Body of pancreas (tissue), 4 donors: Measurements from ENCODE around the gene SLC16A1.

Source experiments
- CTCF ChIP-seq, 7 experiments: fragments of 450-650 bp in 4 of 7; fragments of 200-600 bp in 3 of 7; sonication (generic) in 3 of 7; IDR thresholded peaks; one replicate each; pipeline ENCODE4 v1.5.1; 2016 to 2019; ENCODE audit warnings: antibody characterized with exemption in 7 of 7
- POLR2A ChIP-seq, 3 donors: fragments of 450-650 bp; IDR thresholded peaks; one replicate each; pipeline ENCODE4 v1.6.1; 2016; ENCODE audit warnings: antibody characterized with exemption in 3 of 3, mild to moderate bottlenecking in 2 of 3

GRCh38 chr1:112938210-112938609 lies 17.8 kb downstream of the SLC16A1 start:
- TF ChIP-seq CTCF (IDR thresholded peaks at IDR 0.05) (no peak), POLR2A (IDR thresholded peaks at IDR 0.05) (no peak)
